Large intestine (tissue), 3 donors: ENCODE results near the gene LPCAT3. TPM values are rescaled to one million over a fixed set of nuclear protein-coding genes. Genes with fewer than 3 reads are reported as not detected.

Source experiments
- DNase-seq, 2 donors: peaks; one replicate each; pipeline versions ENCODE4 v3.0.0 to v3.0.0-alpha.2; 2013
- H3K27ac ChIP-seq: one replicate; pipeline ENCODE4 v1.5.1; 2013; ENCODE audit warnings: low read length
- H3K27me3 ChIP-seq: 2 replicates; pipeline ENCODE4 v1.6.1; 2013; ENCODE audit warnings: low read length; ENCODE audit not compliant: control insufficient read depth, insufficient read depth
- H3K36me3 ChIP-seq: 2 replicates; pipeline ENCODE4 v1.6.1; 2013; ENCODE audit warnings: low read length; ENCODE audit not compliant: control insufficient read depth, insufficient read depth
- H3K4me1 ChIP-seq: one replicate; pipeline ENCODE4 v1.6.1; 2013; ENCODE audit warnings: low read length; ENCODE audit not compliant: control insufficient read depth, insufficient read depth
- H3K4me3 ChIP-seq: one replicate; pipeline ENCODE4 v1.5.1; 2013; ENCODE audit warnings: low read length
- H3K9me3 ChIP-seq: one replicate; pipeline ENCODE4 v1.6.1; 2013; ENCODE audit warnings: mild to moderate bottlenecking, low read depth, low read length, moderate library complexity; ENCODE audit not compliant: control insufficient read depth
- WGBS: methylation state at CpG from one replicate; pipeline ENCODE4 v1.1.5; 2013; ENCODE audit warnings: low lambda C conversion rate; ENCODE audit not compliant: insufficient coverage; 5-methylcytosine and 5-hydroxymethylcytosine counted together
- polyA plus RNA-seq: library from polyadenylated mRNA; unstranded; fragments of 120-200 nt; gene quantifications from one replicate; pipeline ENCODE4 v1.2.1, GENCODE V29; 2013

The LPCAT3 gene
- polyA plus RNA-seq, 1 donor, result 81.6 TPM

- no peaks in the 10 kb centered on the region for H3K27me3 ChIP-seq
- WGBS, result no CpG with 5 or more reads among the region's 32 CpGs
- peak overlapping the region; percentile 92 for H3K27ac ChIP-seq
- no peaks in the 10 kb centered on the region for H3K9me3 ChIP-seq
- H3K4me3 ChIP-seq, result peak overlapping the region; percentile 69
- DNase-seq, result no peak
- H3K36me3 ChIP-seq, result peaks cover 66% of the 10 kb centered on the region
- H3K4me1 ChIP-seq, result peaks cover 14% of the 10 kb centered on the region
Observed at GRCh38 chr12:6938353-6939190, 79.7 kb downstream of the LPCAT3 start.

DNA sequence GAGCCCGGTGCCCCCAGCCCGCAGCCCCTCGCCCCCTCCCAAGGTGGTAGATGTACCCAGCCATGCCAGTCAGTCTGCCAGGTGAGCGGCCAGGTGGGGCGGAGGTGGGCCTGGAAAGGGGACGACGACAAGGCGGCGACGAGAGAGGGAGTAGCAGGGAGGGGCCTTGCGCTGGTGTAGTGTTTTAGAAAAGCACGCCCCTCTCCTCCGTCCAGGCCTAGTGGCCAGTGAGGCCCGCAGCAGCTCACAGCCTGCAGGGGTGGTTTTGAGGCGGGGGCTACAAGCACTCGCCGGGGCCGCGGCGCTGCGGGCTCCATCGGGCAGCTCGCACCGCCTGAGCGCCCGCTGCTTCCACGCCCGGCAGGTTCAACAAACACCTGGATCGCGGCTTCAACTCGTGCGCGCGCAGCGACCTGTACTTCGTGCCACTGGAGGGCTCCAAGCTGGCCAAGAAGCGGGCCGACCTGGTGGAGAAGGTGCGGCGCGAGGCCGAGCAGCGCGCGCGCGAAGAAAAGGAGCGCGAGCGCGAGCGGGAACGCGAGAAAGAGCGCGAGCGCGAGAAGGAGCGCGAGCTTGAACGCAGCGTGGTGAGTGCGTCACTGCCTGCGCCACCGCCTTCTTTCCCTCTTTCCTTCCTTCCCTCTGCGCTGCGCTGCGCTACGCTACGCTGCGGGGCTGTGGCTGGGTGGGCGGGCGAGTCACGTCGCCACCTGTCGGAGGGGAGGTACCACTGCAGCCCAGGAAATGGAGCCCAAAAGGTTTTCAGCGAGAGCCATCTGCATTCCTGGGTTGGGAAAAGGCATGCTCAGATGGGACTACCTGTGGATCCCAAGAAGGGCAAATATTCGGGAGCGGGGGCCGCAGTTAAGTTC lies 80.6 kb downstream of the LPCAT3 start:
- peak overlapping the region; percentile 92 for H3K27ac ChIP-seq
- WGBS, result 0% methylated on average over 2 of the region's 80 CpGs
- peaks cover 71% of the 10 kb centered on the region for H3K36me3 ChIP-seq
- peak overlapping the region; percentile 69 for H3K4me3 ChIP-seq
- no peaks in the 10 kb centered on the region for H3K9me3 ChIP-seq
- H3K27me3 ChIP-seq, result no peaks in the 10 kb centered on the region
- peak; percentile 97 to 98 for DNase-seq
- peaks cover 10% of the 10 kb centered on the region for H3K4me1 ChIP-seq

DNA sequence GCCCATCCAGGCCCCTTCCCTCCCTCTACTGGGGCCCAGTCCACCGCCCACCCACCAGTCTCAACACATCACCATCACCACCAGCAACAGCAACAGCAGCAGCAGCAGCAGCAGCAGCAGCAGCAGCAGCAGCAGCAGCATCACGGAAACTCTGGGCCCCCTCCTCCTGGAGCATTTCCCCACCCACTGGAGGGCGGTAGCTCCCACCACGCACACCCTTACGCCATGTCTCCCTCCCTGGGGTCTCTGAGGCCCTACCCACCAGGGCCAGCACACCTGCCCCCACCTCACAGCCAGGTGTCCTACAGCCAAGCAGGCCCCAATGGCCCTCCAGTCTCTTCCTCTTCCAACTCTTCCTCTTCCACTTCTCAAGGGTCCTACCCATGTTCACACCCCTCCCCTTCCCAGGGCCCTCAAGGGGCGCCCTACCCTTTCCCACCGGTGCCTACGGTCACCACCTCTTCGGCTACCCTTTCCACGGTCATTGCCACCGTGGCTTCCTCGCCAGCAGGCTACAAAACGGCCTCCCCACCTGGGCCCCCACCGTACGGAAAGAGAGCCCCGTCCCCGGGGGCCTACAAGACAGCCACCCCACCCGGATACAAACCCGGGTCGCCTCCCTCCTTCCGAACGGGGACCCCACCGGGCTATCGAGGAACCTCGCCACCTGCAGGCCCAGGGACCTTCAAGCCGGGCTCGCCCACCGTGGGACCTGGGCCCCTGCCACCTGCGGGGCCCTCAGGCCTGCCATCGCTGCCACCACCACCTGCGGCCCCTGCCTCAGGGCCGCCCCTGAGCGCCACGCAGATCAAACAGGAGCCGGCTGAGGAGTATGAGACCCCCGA lies 81.4 kb downstream of the LPCAT3 start:
- Histone ChIP-seq H3K4me1 (peaks cover 10% of the 10 kb centered on the region), H3K36me3 (peaks cover 65% of the 10 kb centered on the region), H3K27ac (peak overlapping the region; percentile 92), H3K9me3 (no peaks in the 10 kb centered on the region), H3K4me3 (peak overlapping the region; percentile 69), H3K27me3 (no peaks in the 10 kb centered on the region)
- DNase-seq, result peak in 1 of 2 donors; percentile 46
- no CpG with 5 or more reads among the region's 36 CpGs for WGBS

- H3K27ac ChIP-seq, result no peak overlapping the region
- H3K27me3 ChIP-seq, result no peaks in the 10 kb centered on the region
- DNase-seq, result no peak
- WGBS, result no CpG with 5 or more reads among the region's 3 CpGs
- H3K4me1 ChIP-seq, result peaks cover 10% of the 10 kb centered on the region
- no peaks in the 10 kb centered on the region for H3K9me3 ChIP-seq
- H3K36me3 ChIP-seq, result peaks cover 58% of the 10 kb centered on the region
- no peak overlapping the region for H3K4me3 ChIP-seq
Observed at GRCh38 chr12:6936194-6936635, 82.1 kb downstream of the LPCAT3 start.

- H3K4me1 ChIP-seq, result peaks cover 14% of the 10 kb centered on the region
- WGBS, result no CpG with 5 or more reads among the region's 14 CpGs
- DNase-seq, result no peak
- H3K36me3 ChIP-seq, result peaks cover 52% of the 10 kb centered on the region
- H3K27me3 ChIP-seq, result no peaks in the 10 kb centered on the region
- no peak overlapping the region for H3K27ac ChIP-seq
- no peaks in the 10 kb centered on the region for H3K9me3 ChIP-seq
- H3K4me3 ChIP-seq, result no peak overlapping the region
Observed at GRCh38 chr12:6935371-6936193, 82.7 kb downstream of the LPCAT3 start.

DNA sequence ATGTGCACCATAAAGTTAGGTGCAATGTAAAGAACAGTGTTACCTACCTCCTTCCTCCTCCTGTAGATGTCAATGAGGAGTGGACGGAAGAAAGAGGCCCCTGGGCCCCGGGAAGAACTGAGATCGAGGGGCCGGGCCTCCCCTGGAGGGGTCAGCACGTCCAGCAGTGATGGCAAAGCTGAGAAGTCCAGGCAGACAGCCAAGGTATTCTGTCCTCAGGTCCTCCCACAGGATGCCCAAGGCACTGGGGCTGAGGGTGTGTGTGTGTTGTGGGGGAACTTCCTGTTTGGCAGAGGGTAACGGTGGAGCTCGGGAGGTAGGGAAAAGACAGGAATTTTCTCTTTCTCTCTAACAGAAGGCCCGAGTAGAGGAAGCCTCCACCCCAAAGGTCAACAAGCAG lies 84.2 kb downstream of the LPCAT3 start:
- H3K9me3 ChIP-seq, result no peaks in the 10 kb centered on the region
- H3K27ac ChIP-seq, result no peak overlapping the region
- DNase-seq, result no peak
- peaks cover 44% of the 10 kb centered on the region for H3K36me3 ChIP-seq
- no peaks in the 10 kb centered on the region for H3K27me3 ChIP-seq
- peaks cover 25% of the 10 kb centered on the region for H3K4me1 ChIP-seq
- H3K4me3 ChIP-seq, result no peak overlapping the region
- WGBS, result no CpG with 5 or more reads among the region's 8 CpGs

DNA sequence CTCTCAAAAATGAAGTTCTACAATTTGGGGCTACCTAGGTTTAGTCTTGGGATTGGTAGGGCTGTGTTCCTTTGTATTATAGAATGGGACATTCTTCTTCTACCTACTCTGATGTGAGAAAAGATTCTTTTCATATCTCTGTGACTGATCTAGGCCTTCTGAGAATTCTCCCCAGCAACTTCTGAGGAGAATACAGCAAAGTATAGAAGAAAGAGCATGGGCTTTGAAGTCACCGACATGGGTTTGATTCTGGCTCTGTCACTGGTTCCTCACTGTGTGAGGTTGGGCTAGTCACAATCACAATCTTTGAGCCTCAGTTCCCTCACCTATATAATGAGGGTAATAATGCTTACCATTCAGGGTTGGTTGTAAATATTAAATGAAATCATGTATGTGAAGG lies 85.5 kb downstream of the LPCAT3 start:
- peaks cover 21% of the 10 kb centered on the region for H3K4me1 ChIP-seq
- no peak overlapping the region for H3K4me3 ChIP-seq
- no peak for DNase-seq
- peaks cover 37% of the 10 kb centered on the region for H3K36me3 ChIP-seq
- no peak overlapping the region for H3K27ac ChIP-seq
- no peaks in the 10 kb centered on the region for H3K27me3 ChIP-seq
- no peaks in the 10 kb centered on the region for H3K9me3 ChIP-seq
- no CpG with 5 or more reads among the region's 1 CpG for WGBS

GRCh38 chr12:6929466-6930452 lies 88.5 kb downstream of the LPCAT3 start:
- WGBS, result 73% methylated on average over 2 of the region's 7 CpGs
- peak overlapping the region; percentile 70 for H3K27ac ChIP-seq
- H3K9me3 ChIP-seq, result no peaks in the 10 kb centered on the region
- DNase-seq, result peak in 1 of 2 donors; percentile 21
- H3K27me3 ChIP-seq, result no peaks in the 10 kb centered on the region
- H3K4me3 ChIP-seq, result peak overlapping the region; percentile 89
- peaks cover 38% of the 10 kb centered on the region for H3K4me1 ChIP-seq
- peaks cover 16% of the 10 kb centered on the region for H3K36me3 ChIP-seq
